Prostate gland (tissue), 2 donors: Measurements from ENCODE around the gene FFAR2. TPM values are rescaled to one million over a fixed set of nuclear protein-coding genes. Genes with fewer than 3 reads are reported as not detected.

Experiments
- DNase-seq: peaks from one replicate; pipeline ENCODE4 v3.0.0-alpha.2; 2019; ENCODE audit warnings: low spot score
- H3K27ac ChIP-seq, 2 donors: fragments of 200-600 bp; sonication (generic); 2 replicates each; pipeline ENCODE4 v1.5.1; 2017 to 2019
- H3K27me3 ChIP-seq: fragments of 200-600 bp; sonication (generic); replicated peaks from 2 replicates; pipeline ENCODE4 v1.5.1; 2019; ENCODE audit not compliant: insufficient read depth
- H3K36me3 ChIP-seq, 2 donors: fragments of 200-600 bp; sonication (generic); 1 replicate in 1 of 2; 2 replicates in 1 of 2; pipeline versions ENCODE4 v1.5.1 to v1.8.1; 2017 to 2019
- H3K4me1 ChIP-seq: fragments of 200-600 bp; sonication (generic); replicated peaks from 2 replicates; pipeline ENCODE4 v1.5.1; 2019
- H3K4me3 ChIP-seq, 2 donors: fragments of 200-600 bp; sonication (generic); 2 replicates each; pipeline ENCODE4 v1.5.1; 2017 to 2019
- H3K9me3 ChIP-seq: fragments of 200-600 bp; sonication (generic); 2 replicates; pipeline ENCODE4 v1.5.1; 2017
- POLR2A ChIP-seq: fragments of 450-650 bp; IDR thresholded peaks from one replicate; pipeline ENCODE4 v1.6.1; 2016; ENCODE audit warnings: antibody characterized with exemption, mild to moderate bottlenecking
- POLR2AphosphoS5 ChIP-seq: sonication (generic); formaldehyde crosslinking; IDR thresholded peaks from one replicate; pipeline ENCODE4 v1.6.1; 2017; ENCODE audit warnings: antibody characterized with exemption
- whole genome bisulfite sequencing: methylation state at CpG from one replicate; pipeline ENCODE4 v1.1.5; 2018; 5-methylcytosine and 5-hydroxymethylcytosine counted together
- intact Hi-C: fragments of 100-400 bp; cut with DNase I; formaldehyde crosslinking; loops from one replicate; pipeline ENCODE4 v1.14.2; 2022
- total RNA-seq, 2 donors: library from RNA; depleted of rRNA; stranded (reverse); fragments of >200 nt; gene quantifications; one replicate each; pipeline ENCODE4 v1.1.0, GENCODE V29; 2016
- TF ChIP-seq, protein P1 (sequence below), 4 experiments: fragments of 200-600 bp in 2 of 4; fragments of 450-650 bp in 2 of 4; sonication (generic) in 2 of 4; IDR thresholded peaks; 1 replicate in 3 of 4; 2 replicates in 1 of 4; pipeline ENCODE4 v1.5.1; 2016 to 2019; ENCODE audit warnings: antibody characterized with exemption in 4 of 4, mild to moderate bottlenecking in 2 of 4, moderate library complexity in 2 of 4

FFAR2 gene
- total RNA-seq, 2 donors from 2014 or later = 0.87 TPM; not detected in 1

DNA sequence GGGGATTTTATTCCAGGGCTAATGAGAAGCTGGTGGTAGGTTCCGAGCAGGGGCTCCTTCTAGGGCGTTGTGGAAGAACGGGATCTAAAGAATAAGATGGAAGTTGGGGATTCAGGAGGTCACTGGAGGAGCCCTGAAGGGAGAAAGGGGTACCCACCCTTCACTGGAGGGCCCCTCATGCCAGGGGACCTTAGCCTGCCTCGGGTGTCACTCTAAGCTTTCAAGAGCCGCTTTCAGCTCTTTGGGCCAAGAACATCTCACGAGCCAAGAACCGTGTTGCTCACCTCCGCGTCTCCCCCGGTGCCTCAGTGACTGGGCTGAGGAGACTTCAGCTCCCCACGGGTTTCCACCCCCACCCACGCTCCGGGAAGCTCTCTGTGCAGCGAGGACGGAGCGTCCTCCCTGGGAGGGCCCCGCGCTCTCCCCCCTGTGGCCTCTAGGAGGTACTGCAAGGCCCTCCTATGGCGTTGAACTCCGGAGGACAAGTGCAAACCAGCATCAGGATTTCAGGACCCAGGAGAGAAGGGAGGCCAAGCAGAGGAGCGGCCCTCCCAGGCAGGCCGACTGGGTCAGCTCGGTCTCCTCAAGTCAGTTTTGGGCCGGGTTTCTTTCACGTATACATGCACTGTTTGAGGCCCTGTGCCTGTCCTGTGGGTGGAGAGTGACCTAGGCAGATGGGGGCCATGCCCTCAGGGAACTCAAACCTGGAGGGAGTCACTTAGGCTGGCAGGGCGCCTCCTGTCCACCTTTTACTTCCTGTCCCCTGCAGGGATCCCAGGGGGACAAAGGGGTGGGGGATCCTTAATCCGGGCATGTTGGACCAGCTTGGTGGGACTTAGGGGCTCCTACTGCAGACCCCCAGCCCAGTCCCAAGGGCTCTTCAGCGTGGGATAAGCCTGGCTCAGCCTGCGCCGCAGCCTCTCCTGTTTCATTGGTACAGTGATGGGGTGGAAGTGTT lies 47.3 kb downstream of the FFAR2 start:
- 26% methylated on average over 30 of the region's 30 CpGs for WGBS
- no peak overlapping the region for H3K27ac ChIP-seq
- intact Hi-C loops = loop anchor here (5.0 to 10.0 kb wide), 2 partner anchors 143 to 221 kb away; no protein-coding TSS in a partner anchor

GRCh38 chr19:35497406-35497805 lies 49.3 kb downstream of the FFAR2 start:
- Histone ChIP-seq H3K27me3 (no peaks in the 10 kb centered on the region), H3K27ac (no peak overlapping the region), H3K9me3 (no peaks in the 10 kb centered on the region), H3K4me1 (no peaks in the 10 kb centered on the region), H3K36me3 (no peaks in the 10 kb centered on the region), H3K4me3 (no peak overlapping the region)
- TF ChIP-seq, protein P1, sequence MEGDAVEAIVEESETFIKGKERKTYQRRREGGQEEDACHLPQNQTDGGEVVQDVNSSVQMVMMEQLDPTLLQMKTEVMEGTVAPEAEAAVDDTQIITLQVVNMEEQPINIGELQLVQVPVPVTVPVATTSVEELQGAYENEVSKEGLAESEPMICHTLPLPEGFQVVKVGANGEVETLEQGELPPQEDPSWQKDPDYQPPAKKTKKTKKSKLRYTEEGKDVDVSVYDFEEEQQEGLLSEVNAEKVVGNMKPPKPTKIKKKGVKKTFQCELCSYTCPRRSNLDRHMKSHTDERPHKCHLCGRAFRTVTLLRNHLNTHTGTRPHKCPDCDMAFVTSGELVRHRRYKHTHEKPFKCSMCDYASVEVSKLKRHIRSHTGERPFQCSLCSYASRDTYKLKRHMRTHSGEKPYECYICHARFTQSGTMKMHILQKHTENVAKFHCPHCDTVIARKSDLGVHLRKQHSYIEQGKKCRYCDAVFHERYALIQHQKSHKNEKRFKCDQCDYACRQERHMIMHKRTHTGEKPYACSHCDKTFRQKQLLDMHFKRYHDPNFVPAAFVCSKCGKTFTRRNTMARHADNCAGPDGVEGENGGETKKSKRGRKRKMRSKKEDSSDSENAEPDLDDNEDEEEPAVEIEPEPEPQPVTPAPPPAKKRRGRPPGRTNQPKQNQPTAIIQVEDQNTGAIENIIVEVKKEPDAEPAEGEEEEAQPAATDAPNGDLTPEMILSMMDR (IDR thresholded peaks at IDR 0.05) = no peak
- no peak for TF ChIP-seq POLR2A
- no peak for TF ChIP-seq POLR2AphosphoS5
- no peak for DNase-seq
- intact Hi-C loops = loop anchor here (5.0 to 10.0 kb wide), 2 partner anchors 145 to 223 kb away; no protein-coding TSS in a partner anchor
- 71% methylated on average over 14 of the region's 14 CpGs for WGBS

More for the DNA sequence above, 47.3 kb downstream of the FFAR2 start:
- Histone ChIP-seq H3K4me1 (no peaks in the 10 kb centered on the region), H3K4me3 (no peak overlapping the region), H3K27me3 (no peaks in the 10 kb centered on the region), H3K9me3 (no peaks in the 10 kb centered on the region), H3K36me3 (no peaks in the 10 kb centered on the region)
- TF ChIP-seq, protein P1 (IDR thresholded peaks at IDR 0.05) = peak; percentile 75 to 91 (median 83)
- no peak for TF ChIP-seq POLR2A
- peak; percentile 36 for TF ChIP-seq POLR2AphosphoS5
- peak; percentile 32 for DNase-seq

GRCh38 chr19:35498220-35498619 lies 50.2 kb downstream of the FFAR2 start:
- Histone ChIP-seq H3K4me3 (no peak overlapping the region), H3K27me3 (no peaks in the 10 kb centered on the region), H3K4me1 (no peaks in the 10 kb centered on the region), H3K9me3 (no peaks in the 10 kb centered on the region), H3K36me3 (no peaks in the 10 kb centered on the region), H3K27ac (no peak overlapping the region)
- intact Hi-C loops = loop anchor here (5.0 to 10.0 kb wide), 2 partner anchors 146 to 223 kb away; no protein-coding TSS in a partner anchor
- WGBS = 88% methylated on average over 3 of the region's 3 CpGs
- TF ChIP-seq POLR2A (no peak), POLR2AphosphoS5 (no peak)
- TF ChIP-seq, protein P1 (IDR thresholded peaks at IDR 0.05) = no peak
- no peak for DNase-seq

DNA sequence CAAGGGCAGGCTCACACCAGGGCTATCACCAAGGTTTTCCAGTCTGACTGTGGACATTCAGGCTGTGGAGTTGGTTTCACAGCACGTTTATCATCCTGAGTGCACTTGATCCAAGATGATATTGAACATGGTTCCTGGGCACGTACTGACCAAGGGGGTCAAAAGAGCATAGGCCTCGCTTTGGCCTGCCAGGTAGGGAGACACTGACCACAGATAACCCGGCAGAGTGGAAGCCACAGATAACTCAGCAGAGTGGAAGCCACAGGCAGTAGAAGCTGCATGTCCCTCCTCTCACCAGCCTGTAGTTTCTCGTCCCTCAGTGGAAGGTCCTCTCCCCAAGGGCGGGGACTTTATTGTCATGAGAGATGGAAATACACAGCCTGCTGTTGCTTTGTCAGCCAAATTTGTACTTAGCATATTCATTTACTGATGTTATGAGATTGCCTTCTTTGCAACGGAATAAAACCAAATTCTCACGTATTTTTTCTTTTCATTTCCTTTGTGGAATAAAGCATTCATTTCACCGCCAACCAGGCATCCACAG lies 51.0 kb downstream of the FFAR2 start:
- H3K27me3 ChIP-seq = no peaks in the 10 kb centered on the region
- H3K27ac ChIP-seq = no peak overlapping the region
- no peak overlapping the region for H3K4me3 ChIP-seq
- no peak for TF ChIP-seq POLR2AphosphoS5
- TF ChIP-seq, protein P1 (IDR thresholded peaks at IDR 0.05) = no peak
- TF ChIP-seq POLR2A = no peak
- no peaks in the 10 kb centered on the region for H3K36me3 ChIP-seq
- intact Hi-C loops = loop anchor here (5.0 to 10.0 kb wide), 2 partner anchors 147 to 224 kb away; no protein-coding TSS in a partner anchor
- H3K9me3 ChIP-seq = no peaks in the 10 kb centered on the region
- no peak for DNase-seq
- 78% methylated on average over 9 of the region's 9 CpGs for WGBS
- no peaks in the 10 kb centered on the region for H3K4me1 ChIP-seq
